HL-60 (cell line): ENCODE data around the gene SLC25A27.
A peak's percentile ranks its signal among the peaks of the same experiment; 100 is the strongest.

Source experiments
- DNase-seq, 2 experiments: peaks; one replicate each; pipeline ENCODE4 v3.0.0-alpha.2; 2010 to 2020; ENCODE audit warnings: low read depth in 1 of 2, low spot score in 1 of 2
- H3K27ac ChIP-seq: fragments of 250-450 bp; sonication (Bioruptor Pico); replicated peaks from 2 replicates; pipeline ENCODE4 v1.5.1; 2020; ENCODE audit warnings: mild to moderate bottlenecking, moderate library complexity
- H3K27me3 ChIP-seq: fragments of 250-450 bp; sonication (Bioruptor Pico); 2 replicates; pipeline ENCODE4 v1.5.1; 2021; ENCODE audit warnings: mild to moderate bottlenecking, moderate library complexity; ENCODE audit not compliant: insufficient read depth, poor library complexity, severe bottlenecking
- H3K4me3 ChIP-seq: replicated peaks from 2 replicates; pipeline ENCODE4 v1.5.1; 2011; ENCODE audit warnings: mild to moderate bottlenecking, control low read depth, low read length; ENCODE audit not compliant: insufficient read depth
- GABPA ChIP-seq: IDR thresholded peaks from 2 replicates; pipeline ENCODE4 v1.6.1; 2012; ENCODE audit warnings: low read depth
- POLR2AphosphoS5 ChIP-seq: IDR thresholded peaks from 2 replicates; pipeline ENCODE4 v1.6.1; 2012; ENCODE audit warnings: low read depth
- SPI1 ChIP-seq: IDR thresholded peaks from 2 replicates; pipeline ENCODE4 v1.6.1; 2012; ENCODE audit warnings: low read depth, mild to moderate bottlenecking, borderline replicate concordance
- TF ChIP-seq, protein P1 (sequence below): IDR thresholded peaks from one replicate; pipeline ENCODE4 v1.5.1; 2011; ENCODE audit warnings: low read length, control low read depth, inconsistent platforms; ENCODE audit not compliant: insufficient read depth
- TF ChIP-seq, protein P2 (sequence below): IDR thresholded peaks from 2 replicates; pipeline ENCODE4 v1.6.1; 2012; ENCODE audit warnings: low read depth; ENCODE audit not compliant: insufficient replicate concordance

Gene SLC25A27

DNA sequence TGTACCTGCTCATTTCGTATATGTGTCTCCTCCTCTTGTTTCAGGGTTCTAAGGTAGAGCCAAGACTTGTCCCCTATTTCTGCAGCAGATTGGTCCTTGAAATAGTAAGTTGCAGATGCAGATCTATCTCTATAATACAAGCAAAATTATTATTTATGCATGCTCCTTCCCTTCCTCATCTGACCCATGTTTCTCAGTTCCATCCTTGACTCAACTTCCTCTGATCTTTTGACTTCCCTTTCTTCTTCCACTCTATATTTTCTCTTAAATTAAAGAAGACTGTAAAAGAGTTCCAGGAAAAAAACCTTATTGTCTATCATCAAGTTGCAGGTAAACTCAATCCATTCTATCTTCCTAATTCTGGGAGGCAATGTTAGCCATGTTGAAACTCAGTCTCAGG lies 58.7 kb downstream of the SLC25A27 start:
- H3K27ac ChIP-seq = no peak overlapping the region
- no peak for DNase-seq

DNA sequence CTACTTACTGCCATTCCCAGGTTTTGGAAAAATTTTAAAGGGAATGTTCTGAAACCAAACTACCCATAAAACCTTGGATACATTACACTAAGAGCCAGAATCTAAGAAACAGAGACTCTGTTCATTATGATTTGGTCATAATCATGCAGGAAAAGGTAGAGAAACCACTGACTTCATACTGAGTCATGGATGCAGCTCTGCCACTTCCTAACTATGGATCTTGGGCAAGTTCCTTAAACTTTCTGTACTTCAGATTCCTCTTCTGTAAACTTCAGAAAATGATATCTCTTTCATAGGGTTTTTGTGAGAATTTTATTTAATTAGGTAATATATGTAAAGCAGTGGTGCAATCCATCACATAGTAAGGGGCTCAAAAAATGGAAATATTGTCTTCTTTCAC lies 62.4 kb downstream of the SLC25A27 start:
- Histone ChIP-seq H3K4me3 (no peak overlapping the region), H3K27me3 (no peaks in the 10 kb centered on the region), H3K27ac (no peak overlapping the region)
- TF ChIP-seq SPI1 (no peak), POLR2AphosphoS5 (no peak), GABPA (no peak)
- TF ChIP-seq, protein P1, sequence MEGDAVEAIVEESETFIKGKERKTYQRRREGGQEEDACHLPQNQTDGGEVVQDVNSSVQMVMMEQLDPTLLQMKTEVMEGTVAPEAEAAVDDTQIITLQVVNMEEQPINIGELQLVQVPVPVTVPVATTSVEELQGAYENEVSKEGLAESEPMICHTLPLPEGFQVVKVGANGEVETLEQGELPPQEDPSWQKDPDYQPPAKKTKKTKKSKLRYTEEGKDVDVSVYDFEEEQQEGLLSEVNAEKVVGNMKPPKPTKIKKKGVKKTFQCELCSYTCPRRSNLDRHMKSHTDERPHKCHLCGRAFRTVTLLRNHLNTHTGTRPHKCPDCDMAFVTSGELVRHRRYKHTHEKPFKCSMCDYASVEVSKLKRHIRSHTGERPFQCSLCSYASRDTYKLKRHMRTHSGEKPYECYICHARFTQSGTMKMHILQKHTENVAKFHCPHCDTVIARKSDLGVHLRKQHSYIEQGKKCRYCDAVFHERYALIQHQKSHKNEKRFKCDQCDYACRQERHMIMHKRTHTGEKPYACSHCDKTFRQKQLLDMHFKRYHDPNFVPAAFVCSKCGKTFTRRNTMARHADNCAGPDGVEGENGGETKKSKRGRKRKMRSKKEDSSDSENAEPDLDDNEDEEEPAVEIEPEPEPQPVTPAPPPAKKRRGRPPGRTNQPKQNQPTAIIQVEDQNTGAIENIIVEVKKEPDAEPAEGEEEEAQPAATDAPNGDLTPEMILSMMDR = no peak
- TF ChIP-seq, protein P2, sequence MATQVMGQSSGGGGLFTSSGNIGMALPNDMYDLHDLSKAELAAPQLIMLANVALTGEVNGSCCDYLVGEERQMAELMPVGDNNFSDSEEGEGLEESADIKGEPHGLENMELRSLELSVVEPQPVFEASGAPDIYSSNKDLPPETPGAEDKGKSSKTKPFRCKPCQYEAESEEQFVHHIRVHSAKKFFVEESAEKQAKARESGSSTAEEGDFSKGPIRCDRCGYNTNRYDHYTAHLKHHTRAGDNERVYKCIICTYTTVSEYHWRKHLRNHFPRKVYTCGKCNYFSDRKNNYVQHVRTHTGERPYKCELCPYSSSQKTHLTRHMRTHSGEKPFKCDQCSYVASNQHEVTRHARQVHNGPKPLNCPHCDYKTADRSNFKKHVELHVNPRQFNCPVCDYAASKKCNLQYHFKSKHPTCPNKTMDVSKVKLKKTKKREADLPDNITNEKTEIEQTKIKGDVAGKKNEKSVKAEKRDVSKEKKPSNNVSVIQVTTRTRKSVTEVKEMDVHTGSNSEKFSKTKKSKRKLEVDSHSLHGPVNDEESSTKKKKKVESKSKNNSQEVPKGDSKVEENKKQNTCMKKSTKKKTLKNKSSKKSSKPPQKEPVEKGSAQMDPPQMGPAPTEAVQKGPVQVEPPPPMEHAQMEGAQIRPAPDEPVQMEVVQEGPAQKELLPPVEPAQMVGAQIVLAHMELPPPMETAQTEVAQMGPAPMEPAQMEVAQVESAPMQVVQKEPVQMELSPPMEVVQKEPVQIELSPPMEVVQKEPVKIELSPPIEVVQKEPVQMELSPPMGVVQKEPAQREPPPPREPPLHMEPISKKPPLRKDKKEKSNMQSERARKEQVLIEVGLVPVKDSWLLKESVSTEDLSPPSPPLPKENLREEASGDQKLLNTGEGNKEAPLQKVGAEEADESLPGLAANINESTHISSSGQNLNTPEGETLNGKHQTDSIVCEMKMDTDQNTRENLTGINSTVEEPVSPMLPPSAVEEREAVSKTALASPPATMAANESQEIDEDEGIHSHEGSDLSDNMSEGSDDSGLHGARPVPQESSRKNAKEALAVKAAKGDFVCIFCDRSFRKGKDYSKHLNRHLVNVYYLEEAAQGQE = no peak
- no peak for DNase-seq

More for the DNA sequence above, 58.7 kb downstream of the SLC25A27 start:
- H3K27me3 ChIP-seq = no peaks in the 10 kb centered on the region
- TF ChIP-seq SPI1 (0 out of 2 replicates have a peak, but pooled peaks have one; percentile 3), GABPA (no peak)
- H3K4me3 ChIP-seq = no peak overlapping the region

DNA sequence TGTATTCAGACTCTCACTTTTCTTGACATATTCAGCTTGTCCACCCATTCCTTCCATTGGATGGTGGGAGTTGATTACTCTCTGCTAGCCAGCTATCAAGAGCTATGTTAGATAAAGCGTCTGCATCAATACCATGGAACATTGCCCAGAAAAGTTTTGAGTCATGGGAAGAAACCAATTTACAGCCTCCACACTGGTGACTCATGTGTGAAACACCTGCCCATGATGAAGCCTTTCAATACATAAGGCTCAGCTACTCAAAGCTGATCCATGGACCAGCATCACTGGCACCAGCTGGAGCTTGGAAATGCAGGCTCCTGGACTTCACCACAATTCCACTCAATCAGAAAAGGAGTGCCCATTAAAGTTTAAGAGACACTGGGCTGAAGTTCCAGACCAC lies 66.3 kb downstream of the SLC25A27 start:
- TF ChIP-seq, protein P2 = no peak
- TF ChIP-seq, protein P1 = no peak
- TF ChIP-seq POLR2AphosphoS5 (no peak), SPI1 (no peak), GABPA (no peak)
- Histone ChIP-seq H3K27me3 (no peaks in the 10 kb centered on the region), H3K4me3 (no peak overlapping the region), H3K27ac (no peak overlapping the region)
- no peak for DNase-seq

DNA sequence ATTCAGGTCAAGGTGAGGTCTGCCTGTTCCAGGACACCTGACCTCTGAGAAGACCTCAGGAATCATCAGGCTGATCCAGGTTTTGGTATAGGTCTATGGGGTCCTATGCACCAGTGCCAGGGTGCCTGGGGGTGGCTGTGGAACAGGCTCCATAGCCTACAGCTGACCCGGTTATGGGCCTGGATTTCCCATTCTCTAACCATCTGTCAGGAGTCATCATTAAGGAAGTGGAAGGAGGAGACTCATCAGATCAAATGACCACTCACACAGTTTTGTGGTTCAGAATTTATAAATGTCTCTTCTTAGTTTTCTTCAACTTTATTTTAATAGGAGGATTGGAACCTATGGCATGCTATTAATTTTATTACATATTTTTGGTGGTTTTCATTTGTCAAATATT lies 67.6 kb downstream of the SLC25A27 start:
- Histone ChIP-seq H3K4me3 (no peak overlapping the region), H3K27ac (no peak overlapping the region), H3K27me3 (no peaks in the 10 kb centered on the region)
- TF ChIP-seq, protein P2 = no peak
- TF ChIP-seq POLR2AphosphoS5 (no peak), GABPA (no peak), SPI1 (no peak)
- TF ChIP-seq, protein P1 = no peak
- no peak for DNase-seq
